GM21515 (cell line): ENCODE results near the gene RAD51B.

ENCODE experiments used
- ATAC-seq: cut with Tn5 transposase; IDR thresholded peaks from one replicate; pipeline ENCODE4 v1.9.1; 2021; ENCODE audit not compliant: unreplicated experiment

Gene RAD51B

GRCh38 chr14:68446243-68447040, 626.9 kb downstream of the RAD51B start:
- ATAC-seq: no peak

DNA sequence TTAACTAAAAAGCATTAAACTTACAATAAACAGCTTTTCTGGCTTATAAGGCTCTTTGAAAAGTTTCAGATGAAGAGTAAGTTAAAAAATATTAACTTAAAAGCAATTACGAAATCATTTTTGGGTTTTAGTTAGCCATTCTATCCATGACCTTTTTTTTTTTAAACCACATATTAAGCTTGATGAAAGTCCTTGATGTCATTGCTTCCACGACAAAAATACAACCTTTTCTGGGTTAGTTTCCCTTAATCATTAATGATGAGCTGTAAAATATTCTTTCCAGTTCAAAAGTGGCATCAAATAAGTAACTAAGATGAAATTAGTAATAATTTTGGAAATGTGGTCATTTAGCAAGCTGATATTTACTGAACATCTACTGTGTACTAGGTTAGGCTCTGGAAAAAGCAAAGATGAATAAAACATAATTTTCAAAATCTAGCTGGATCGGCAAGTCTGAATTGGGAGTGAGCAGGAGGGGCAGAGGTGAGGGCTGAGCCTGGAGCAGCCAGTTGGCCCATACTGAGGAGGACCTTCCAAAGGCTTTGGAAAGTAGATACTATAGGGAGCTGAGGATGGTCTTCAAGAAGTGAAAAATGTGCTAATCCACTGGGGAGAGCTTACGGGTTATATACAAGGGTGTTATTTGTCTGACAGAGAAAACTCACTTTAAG, 628.1 kb downstream of the RAD51B start:
- no peak for ATAC-seq

DNA sequence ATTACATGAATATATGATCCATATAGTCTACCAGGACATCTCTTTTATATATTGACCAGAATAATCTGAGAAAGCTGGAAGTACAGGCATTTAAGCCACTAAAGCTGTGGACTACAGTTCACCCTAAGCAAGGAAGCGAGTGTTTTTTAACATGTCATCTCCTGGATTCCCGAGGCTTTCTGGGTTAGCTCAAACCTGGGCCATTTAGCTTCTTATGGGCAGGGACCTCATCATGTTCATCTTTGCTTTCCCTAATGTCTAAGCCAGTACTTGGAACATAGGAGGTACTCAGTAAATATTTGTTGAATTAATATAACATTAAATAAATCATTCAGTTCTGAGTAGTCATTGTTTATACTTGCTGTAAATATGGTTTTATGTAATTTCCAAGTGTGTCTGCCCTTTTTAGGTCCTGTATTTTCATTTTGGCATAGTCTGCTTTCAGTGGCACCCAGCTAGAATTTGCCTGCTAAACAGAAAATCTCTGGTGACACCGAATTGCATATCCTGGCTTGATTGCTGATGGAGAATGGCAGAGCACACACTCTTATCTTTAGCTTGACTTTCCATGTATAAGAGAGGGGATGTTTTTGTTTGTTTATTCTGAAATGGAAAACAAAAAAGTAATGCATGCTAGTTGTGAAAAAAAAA, 628.8 kb downstream of the RAD51B start:
- no peak for ATAC-seq

DNA sequence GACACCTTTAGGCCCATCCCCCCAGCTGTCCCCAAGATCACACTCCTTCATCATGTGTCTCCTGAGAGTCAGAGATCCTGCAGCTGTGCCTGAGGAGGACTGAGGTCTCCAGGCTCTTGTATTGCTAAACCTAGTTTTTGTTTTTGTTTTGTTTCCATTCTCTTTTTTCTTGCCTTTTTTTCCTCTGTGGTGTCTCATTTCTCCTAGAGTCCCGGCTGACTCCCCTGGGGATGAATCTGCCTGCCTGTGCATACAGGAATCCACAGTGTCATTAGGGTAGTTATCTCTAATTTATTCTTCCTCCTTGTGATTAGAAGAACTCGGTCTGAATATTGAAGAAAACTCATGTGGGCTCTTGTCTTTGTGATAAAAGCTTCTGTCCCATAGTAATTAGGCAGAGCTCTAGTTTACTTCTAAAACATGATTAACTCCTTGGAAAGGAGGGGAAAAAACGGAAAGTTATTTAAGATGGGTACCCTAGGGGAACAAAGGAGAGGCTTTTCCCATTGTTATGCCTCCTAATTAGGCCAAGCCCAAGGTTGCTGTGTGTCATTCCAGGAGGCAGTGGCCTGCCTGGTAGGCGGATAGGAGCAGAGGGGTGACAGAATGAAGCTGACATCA, 630.1 kb downstream of the RAD51B start:
- ATAC-seq: no peak

GRCh38 chr14:68450391-68451120, 631.0 kb downstream of the RAD51B start:
- ATAC-seq: no peak

- ATAC-seq: no peak
Measured at GRCh38 chr14:68451696-68452373, 632.3 kb downstream of the RAD51B start.

- no peak for ATAC-seq
Measured at GRCh38 chr14:68458253-68458652, 638.7 kb downstream of the RAD51B start.

DNA sequence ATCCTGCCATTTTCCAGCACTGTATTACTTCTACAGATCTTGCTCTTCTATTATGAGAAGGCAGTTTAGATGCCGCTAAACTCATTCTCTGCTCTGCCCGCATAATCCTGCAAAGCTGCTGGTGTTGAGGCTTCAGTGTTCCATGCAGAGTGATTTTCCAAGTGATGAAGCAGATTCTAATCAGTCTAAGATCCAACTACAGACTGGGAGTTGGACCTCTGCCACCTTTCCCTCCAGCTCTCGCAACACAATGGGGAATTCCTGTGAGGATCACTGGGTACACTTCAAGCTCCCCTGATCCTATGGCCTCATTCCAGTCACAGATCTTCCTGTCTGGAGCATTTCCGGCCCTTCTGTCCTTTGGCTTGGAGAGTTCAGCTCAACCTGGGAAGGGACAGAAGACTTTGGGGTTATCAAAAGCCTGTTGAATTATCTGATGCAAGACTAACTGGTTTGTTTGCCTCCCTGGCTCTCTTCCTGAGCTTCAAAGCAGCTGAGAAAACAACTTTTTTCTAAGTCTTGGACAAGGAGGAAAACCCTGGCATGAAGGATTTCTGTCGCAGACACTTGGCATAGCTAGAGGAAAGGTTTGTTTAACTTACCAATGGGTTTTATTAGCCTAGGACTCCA, 639.4 kb downstream of the RAD51B start:
- ATAC-seq: no peak

DNA sequence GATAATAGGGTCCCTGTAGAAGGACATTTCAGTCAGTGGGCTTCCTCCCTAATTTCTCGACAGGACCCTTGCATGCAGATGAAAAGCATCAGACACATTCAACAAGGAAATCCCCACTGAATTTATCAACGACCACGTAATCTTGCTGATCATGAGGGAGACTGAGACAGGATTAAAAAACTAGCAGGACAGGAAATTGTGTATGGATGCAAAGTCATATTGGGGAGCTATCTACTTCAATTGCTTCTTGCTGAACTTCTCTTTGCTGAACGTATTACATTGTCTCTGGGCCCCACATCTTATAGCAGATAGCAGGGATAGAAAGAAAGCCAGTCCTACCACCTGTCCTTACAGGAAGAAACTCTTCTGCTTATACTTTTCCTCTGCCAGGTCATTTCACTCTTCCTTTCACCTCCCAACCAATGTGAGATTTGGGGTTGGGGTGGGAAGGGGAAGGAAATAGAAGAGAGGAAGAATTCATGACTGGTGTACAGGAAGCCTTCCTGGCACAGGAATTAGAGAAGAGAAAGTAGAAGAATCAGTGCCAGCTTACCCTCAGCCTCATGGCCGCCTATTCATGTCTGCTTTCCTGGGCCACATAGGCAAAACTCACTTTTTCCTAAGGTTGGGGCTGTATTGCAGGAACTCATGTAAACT, 640.0 kb downstream of the RAD51B start:
- no peak for ATAC-seq

GRCh38 chr14:68460541-68460940, 641.0 kb downstream of the RAD51B start:
- no peak for ATAC-seq

GRCh38 chr14:68461086-68461485, 641.5 kb downstream of the RAD51B start:
- no peak for ATAC-seq

GRCh38 chr14:68462683-68463082, 643.1 kb downstream of the RAD51B start:
- no peak for ATAC-seq

DNA sequence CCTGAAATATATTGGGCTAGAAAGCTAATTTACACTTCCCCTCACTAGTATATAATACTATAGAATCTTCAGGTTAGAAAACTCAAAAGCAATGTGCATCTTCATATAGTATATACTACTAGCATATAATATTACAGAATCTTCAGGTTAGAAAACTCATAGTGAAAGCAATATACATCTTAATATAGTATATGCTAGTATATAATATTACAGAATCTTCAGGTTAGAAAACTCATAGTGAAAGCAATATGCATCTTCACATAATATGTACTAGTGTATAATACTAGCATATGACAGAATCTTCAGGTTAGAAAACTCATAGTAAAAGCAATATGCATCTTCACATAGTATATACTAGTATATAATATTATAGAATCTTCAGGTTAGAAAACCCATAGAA, 643.7 kb downstream of the RAD51B start:
- ATAC-seq: no peak

- no peak for ATAC-seq
Measured at GRCh38 chr14:68463705-68464374, 644.3 kb downstream of the RAD51B start.

DNA sequence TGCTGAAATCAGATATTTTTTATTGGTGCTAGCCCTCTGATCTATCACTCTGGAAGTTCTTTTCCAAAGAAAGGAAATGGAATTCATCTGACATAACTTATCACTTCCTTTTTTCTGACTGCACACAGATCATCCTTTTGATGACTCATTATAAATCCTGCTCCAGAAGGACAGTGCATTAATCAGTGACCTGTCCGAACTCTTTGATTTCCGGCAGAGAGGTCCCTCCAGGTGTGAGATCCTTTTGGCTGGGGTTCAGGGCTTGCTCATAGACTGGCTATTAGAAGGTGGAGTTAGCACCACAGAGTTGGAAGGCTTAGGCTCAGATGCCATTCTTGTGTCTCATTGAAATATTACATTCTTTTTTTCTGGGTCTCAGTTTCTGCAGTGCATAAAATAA, 645.1 kb downstream of the RAD51B start:
- no peak for ATAC-seq

- no peak for ATAC-seq
Measured at GRCh38 chr14:68466491-68466977, 647.0 kb downstream of the RAD51B start.

GRCh38 chr14:68467425-68467824, 647.8 kb downstream of the RAD51B start:
- no peak for ATAC-seq

DNA sequence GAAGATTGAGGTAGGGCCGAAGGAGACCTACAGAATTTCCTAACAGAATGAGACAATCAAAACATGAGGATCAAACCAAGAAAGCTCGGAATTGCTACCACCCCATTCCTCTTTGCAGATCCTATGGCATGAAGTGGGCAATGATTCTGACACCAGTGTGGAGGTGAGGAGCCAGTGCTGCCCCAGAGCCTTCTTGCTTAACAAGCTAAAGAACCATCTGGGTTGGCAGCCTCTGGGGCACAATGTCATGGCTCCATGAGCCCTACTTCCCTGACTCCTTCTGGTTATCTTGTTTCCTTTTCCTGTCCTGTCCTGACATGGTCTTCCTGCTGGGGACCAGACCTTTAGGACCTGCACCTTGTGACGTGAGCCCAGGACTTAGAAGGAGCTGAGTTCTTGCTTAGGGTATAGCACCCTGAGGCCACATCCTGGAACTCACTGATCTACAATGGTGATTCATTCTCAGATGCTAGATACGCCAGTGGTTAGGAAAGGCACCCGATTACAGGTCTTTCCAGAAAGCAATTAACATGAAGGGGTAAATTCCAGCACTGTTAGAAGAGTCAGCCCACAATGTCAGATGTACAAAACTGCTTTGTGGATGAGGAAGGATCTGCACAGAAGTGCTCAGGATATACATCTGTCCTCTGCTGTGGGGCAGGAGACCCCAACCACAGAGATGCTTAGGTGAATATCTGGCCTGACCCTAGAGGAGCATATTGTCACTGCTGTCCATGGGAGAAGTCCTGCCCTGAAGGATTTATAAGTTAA, 649.0 kb downstream of the RAD51B start:
- no peak for ATAC-seq
